Left cardiac atrium (tissue), 4 donors: ENCODE results near the gene CYLC2. TPM values are rescaled to one million over a fixed set of nuclear protein-coding genes. Genes with fewer than 3 reads are reported as not detected.

Experiments used
- ATAC-seq, 2 donors: fragments of 200-7000 bp; cut with Tn5 transposase; one replicate each; pipeline ENCODE4 v1.9.1; 2020; ENCODE audit warnings: mild to moderate bottlenecking in 2 of 2, moderate library complexity in 2 of 2
- DNase-seq: peaks from one replicate; pipeline ENCODE4 v3.0.0-alpha.2; 2020
- intact Hi-C, 2 donors: fragments of 100-400 bp; cut with DNase I; formaldehyde crosslinking; loops; one replicate each; pipeline versions ENCODE4 v1.14.1 to v1.15.1; 2022 to 2023
- long read RNA-seq: library from polyadenylated mRNA; unstranded; transcript quantifications from one replicate; pipeline ENCODE4 v2.0.0, GENCODE V29; 2021
- total RNA-seq, 2 donors: library from RNA; stranded (reverse); fragmentation: NEBNext Ultra II Directional; extraction: Animal tissue kit (Norgen Biotek cat#: 25700); gene quantifications; one replicate each; pipeline ENCODE4 v1.2.1, GENCODE V29; 2021
- donor health status: DM: no; HTN: yes; CAD: no.
- donor health status: DM: no; HTN: yes; CAD: no; lungs with severe emphysema.
- donor health status: DM: yes; HTN: yes; CAD: no.
- donor health status: Dilated cardiomyopathy.

CYLC2 gene
- total RNA-seq: not detected
- long read RNA-seq: 0 reads

GRCh38 chr9:102995033-102995432 lies at the start of gene CYLC2:
Gene CYLC2 (plus strand): TSS chr9:102995333. CDS start chr9:102995381, 48 bp downstream.
- ATAC-seq: no peak
- intact Hi-C loops: no loop called here
- no peak for DNase-seq

GRCh38 chr9:102950346-102950745 lies 44.8 kb upstream of the CYLC2 start:
- intact Hi-C loops: no loop called here
- DNase-seq (no peak), ATAC-seq (no peak)

GRCh38 chr9:102966999-102967398 lies 28.1 kb upstream of the CYLC2 start:
- intact Hi-C loops: no loop called here
- no peak for DNase-seq
- ATAC-seq: no peak

GRCh38 chr9:102967979-102968378 lies 27.2 kb upstream of the CYLC2 start:
- DNase-seq (no peak), ATAC-seq (no peak)
- intact Hi-C loops: no loop called here

- intact Hi-C loops: no loop called here
- ATAC-seq (no peak), DNase-seq (no peak)
These were observed 22.4 kb upstream of the CYLC2 start for GRCh38 chr9:102972780-102973179.

- DNase-seq (no peak), ATAC-seq (no peak)
- intact Hi-C loops: no loop called here
These were observed 20.6 kb upstream of the CYLC2 start for GRCh38 chr9:102974530-102974929.

GRCh38 chr9:102975251-102975650 lies 19.9 kb upstream of the CYLC2 start:
- intact Hi-C loops: no loop called here

GRCh38 chr9:102985162-102985895 lies 9.8 kb upstream of the CYLC2 start:
- ATAC-seq (no peak), DNase-seq (no peak)
- intact Hi-C loops: no loop called here

More at GRCh38 chr9:102975251-102975650, 19.9 kb upstream of the CYLC2 start:
- ATAC-seq (no peak), DNase-seq (no peak)

GRCh38 chr9:102986425-102986824 lies 8.7 kb upstream of the CYLC2 start:
- ATAC-seq: no peak
- intact Hi-C loops: no loop called here
- no peak for DNase-seq

- no peak for ATAC-seq
- intact Hi-C loops: no loop called here
- no peak for DNase-seq
These were observed 8.6 kb downstream of the CYLC2 start for GRCh38 chr9:103003689-103004088.

- no peak for ATAC-seq
- intact Hi-C loops: no loop called here
- no peak for DNase-seq
These were observed 19.1 kb downstream of the CYLC2 start for GRCh38 chr9:103014242-103014641.

- DNase-seq (no peak), ATAC-seq (no peak)
- intact Hi-C loops: no loop called here
These were observed 30.7 kb downstream of the CYLC2 start for GRCh38 chr9:103025796-103026195.

GRCh38 chr9:103037508-103038477 lies 42.7 kb downstream of the CYLC2 start:
- ATAC-seq: peak in 1 of 2 donors; percentile 75
- intact Hi-C loops: no loop called here
- DNase-seq: peak; percentile 25

GRCh38 chr9:103041961-103042360 lies 46.8 kb downstream of the CYLC2 start:
- DNase-seq (no peak), ATAC-seq (no peak)
- intact Hi-C loops: no loop called here
